ENCODE data around the gene LCE5A. TPM values are rescaled to one million over a fixed set of nuclear protein-coding genes. Genes with fewer than 3 reads are reported as not detected.
A peak's percentile ranks its signal among the peaks of the same experiment; 100 is the strongest.

LCE5A gene, protein sequence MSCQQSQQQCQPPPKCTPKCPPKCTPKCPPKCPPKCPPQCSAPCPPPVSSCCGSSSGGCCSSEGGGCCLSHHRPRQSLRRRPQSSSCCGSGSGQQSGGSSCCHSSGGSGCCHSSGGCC
- total RNA-seq (not detected), polyA plus RNA-seq (not detected)

DNA sequence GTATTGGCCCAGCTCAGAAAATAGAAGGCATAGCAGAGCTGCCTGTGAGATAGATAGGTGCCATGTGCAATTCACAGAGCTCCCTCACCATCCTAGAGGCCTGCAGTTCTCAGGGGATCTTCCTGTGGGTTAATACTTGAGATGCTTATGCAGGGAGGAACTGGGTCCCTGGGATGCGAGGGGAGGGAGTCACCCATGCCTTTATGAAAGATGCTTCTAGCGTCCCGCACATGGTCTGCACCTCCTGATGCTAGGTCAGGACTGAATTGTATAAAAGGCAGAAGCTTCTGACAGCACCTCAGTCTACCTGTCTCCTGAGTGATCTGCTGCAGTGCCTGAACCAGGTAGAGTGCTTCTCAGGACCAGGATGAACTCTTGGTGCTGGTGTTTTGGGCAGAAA, at the start of gene LCE5A:
TSS of gene LCE5A (plus strand) at position 301 of the 400 bp plus-strand sequence. CDS start 732 bp downstream, outside the sequence.
- Histone ChIP-seq H3K9me3 (no peaks in the 10 kb centered on the region), H3K27ac (no peak within 1 kb of the TSS), H3K27me3 (peaks cover 0 to 56% (median 19%) of the 10 kb centered on the region in 3 donors), H3K36me3 (no peaks in the 10 kb centered on the region), H3K4me1 (peaks cover 0 to 8% (median 8%) of the 10 kb centered on the region in 4 donors), H3K4me3 (no peak within 1 kb of the TSS)
- intact Hi-C loops (cut with DNase I) = no loop called here
- TF ChIP-seq POLR2A (IDR thresholded peaks at IDR 0.05) (no peak), POLR2AphosphoS5 (IDR thresholded peaks at IDR 0.05) (no peak), EP300 (IDR thresholded peaks at IDR 0.05) (no peak)
- TF ChIP-seq, protein P1, sequence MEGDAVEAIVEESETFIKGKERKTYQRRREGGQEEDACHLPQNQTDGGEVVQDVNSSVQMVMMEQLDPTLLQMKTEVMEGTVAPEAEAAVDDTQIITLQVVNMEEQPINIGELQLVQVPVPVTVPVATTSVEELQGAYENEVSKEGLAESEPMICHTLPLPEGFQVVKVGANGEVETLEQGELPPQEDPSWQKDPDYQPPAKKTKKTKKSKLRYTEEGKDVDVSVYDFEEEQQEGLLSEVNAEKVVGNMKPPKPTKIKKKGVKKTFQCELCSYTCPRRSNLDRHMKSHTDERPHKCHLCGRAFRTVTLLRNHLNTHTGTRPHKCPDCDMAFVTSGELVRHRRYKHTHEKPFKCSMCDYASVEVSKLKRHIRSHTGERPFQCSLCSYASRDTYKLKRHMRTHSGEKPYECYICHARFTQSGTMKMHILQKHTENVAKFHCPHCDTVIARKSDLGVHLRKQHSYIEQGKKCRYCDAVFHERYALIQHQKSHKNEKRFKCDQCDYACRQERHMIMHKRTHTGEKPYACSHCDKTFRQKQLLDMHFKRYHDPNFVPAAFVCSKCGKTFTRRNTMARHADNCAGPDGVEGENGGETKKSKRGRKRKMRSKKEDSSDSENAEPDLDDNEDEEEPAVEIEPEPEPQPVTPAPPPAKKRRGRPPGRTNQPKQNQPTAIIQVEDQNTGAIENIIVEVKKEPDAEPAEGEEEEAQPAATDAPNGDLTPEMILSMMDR (IDR thresholded peaks at IDR 0.05) = no peak
- WGBS, 2 donors = 96% methylated on average over 3 of the region's 3 CpGs
- no peak for DNase-seq

DNA sequence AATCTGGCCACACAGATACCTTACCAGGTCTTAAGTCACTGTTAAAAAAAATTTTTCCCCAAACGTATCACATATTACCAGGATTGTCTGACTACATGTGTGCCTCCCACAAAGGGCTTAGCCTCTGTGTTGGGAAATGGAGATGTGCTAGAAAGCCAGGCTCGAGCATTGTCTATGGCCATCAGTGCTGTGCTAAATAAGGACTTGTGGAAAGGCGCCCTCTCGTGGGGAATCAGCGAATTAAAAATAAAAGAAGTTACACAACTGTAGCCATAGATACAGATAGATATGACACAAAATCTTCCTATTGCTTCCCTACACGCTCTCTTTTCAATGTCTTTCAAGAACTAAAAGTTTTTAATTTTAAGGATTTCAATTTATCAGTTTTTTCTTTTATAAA, 49.1 kb upstream of the LCE5A start:
- Histone ChIP-seq H3K27me3 (no peaks in the 10 kb centered on the region), H3K4me1 (peaks cover 0 to 7% (median 0%) of the 10 kb centered on the region in 4 donors), H3K4me3 (no peak overlapping the region), H3K9me3 (peaks cover 0 to 8% (median 0%) of the 10 kb centered on the region in 4 donors), H3K27ac (no peak overlapping the region), H3K36me3 (no peaks in the 10 kb centered on the region)
- TF ChIP-seq, protein P1 (IDR thresholded peaks at IDR 0.05) = peak in 3 of 4 experiments; percentile 17 to 56 (median 32)
- TF ChIP-seq EP300 (IDR thresholded peaks at IDR 0.05) = no peak
- no peak for DNase-seq
- WGBS, 2 donors = 5 to 12% methylated on average over 6 of the region's 6 CpGs
- intact Hi-C loops (cut with DNase I) = no loop called here

DNA sequence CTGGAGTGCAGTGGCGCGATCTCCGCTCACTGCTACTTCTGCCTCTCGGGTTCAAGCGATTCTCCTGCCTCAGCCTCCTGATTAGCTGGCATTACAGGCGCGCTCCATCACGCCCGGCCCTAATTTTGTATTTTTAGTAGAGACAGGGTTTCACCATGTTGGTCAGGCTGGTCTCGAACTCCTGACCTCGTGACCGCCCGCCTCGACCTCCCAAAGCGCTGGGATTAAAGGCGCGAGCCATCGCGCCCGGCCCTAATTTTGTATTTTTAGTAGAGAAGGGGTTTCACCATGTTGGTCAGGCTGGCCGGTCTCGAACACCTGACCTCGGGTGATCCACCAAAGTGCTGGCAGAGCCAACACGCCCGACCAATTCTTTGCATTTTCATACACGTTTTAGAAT, 48.0 kb upstream of the LCE5A start:
- no peaks in the 10 kb centered on the region for H3K36me3 ChIP-seq
- WGBS, 2 donors = 96% methylated on average over 26 of the region's 26 CpGs
- DNase-seq = no peak
- no peak overlapping the region for H3K27ac ChIP-seq
- TF ChIP-seq POLR2AphosphoS5 (IDR thresholded peaks at IDR 0.05) = no peak
- H3K4me3 ChIP-seq = no peak overlapping the region
- H3K27me3 ChIP-seq = no peaks in the 10 kb centered on the region
- H3K9me3 ChIP-seq = peaks cover 0 to 8% (median 0%) of the 10 kb centered on the region in 4 donors
- intact Hi-C loops (cut with DNase I) = no loop called here
- peaks cover 0 to 7% (median 0%) of the 10 kb centered on the region in 4 donors for H3K4me1 ChIP-seq

DNA sequence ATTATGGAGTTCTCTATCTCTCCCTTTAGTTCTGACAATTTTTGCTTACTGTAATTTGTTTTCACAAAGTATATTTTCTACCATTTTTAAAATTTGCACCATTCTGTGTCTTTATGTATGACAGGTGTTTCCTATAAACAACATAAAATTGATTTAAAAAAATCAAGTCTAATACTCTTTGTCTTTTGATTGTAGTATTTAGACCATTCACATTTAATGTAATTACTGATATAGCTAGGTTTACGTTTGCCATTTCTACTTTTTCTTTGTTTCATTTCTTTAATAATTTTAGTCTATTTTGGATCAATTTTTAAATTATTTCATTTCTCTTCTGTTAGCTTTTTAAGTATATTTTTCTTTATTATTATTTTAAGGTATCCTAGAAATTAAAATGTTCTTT, 44.4 kb upstream of the LCE5A start:
- TF ChIP-seq, protein P1 (IDR thresholded peaks at IDR 0.05) = no peak
- Histone ChIP-seq H3K4me1 (no peaks in the 10 kb centered on the region), H3K27me3 (no peaks in the 10 kb centered on the region), H3K4me3 (no peak overlapping the region), H3K27ac (no peak overlapping the region), H3K9me3 (peaks cover 0 to 8% (median 0%) of the 10 kb centered on the region in 4 donors), H3K36me3 (no peaks in the 10 kb centered on the region)
- no peak for DNase-seq
- 84 to 87% methylated on average over 1 of the region's 1 CpG for WGBS, 2 donors
- intact Hi-C loops (cut with DNase I) = no loop called here

DNA sequence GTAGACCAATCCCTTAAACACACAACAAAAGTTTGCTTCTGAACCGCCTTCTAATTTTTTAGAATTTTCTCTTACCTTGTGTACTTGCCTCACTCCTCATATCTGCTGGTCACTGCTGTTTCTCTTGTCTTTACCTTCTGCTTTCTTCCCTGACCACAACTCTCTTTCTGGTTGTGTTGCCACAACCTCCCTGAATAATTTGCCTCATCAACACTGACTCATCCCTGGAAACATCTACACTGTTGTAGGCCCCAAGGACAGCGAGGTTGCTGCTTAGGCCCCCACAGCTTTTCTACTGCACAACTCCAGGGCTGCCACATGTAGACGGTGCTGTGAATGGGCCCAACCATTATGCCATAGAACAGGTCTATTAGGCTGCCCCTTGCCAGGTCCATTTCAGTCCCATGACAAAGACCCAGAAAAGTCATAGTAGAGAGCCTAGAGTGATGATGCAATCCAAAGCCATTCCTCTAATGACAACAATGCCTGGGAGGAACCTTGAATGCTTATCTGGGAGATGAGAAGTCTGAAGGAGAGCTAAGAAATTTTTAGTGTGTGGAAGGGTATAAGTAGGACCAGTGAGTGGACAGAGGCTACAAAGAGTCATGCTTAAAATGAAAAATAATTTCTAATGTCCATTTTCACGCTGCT, 36.6 kb upstream of the LCE5A start:
- intact Hi-C loops (cut with DNase I) = no loop called here
- H3K36me3 ChIP-seq = no peaks in the 10 kb centered on the region
- no peak overlapping the region for H3K27ac ChIP-seq
- peaks cover 0 to 19% (median 3%) of the 10 kb centered on the region in 4 donors for H3K9me3 ChIP-seq
- H3K27me3 ChIP-seq = no peaks in the 10 kb centered on the region
- 79 to 82% methylated on average over 4 of the region's 4 CpGs for WGBS, 2 donors
- TF ChIP-seq POLR2AphosphoS5 (IDR thresholded peaks at IDR 0.05) (no peak), EP300 (IDR thresholded peaks at IDR 0.05) (no peak), POLR2A (IDR thresholded peaks at IDR 0.05) (no peak)
- TF ChIP-seq, protein P1 (IDR thresholded peaks at IDR 0.05) = no peak
- no peak overlapping the region for H3K4me3 ChIP-seq
- no peaks in the 10 kb centered on the region for H3K4me1 ChIP-seq
- no peak for DNase-seq
